Stimulated activated CD8-positive, alpha-beta memory T cell treated with anti-CD3 and anti-CD28 coated beads, Interleukin-12 subunit alpha, Interleukin-12 subunit beta, amount 100 ng/mL, for 24 hours (primary cell): Measurements from ENCODE around the gene ABHD10.

Experiments
- DNase-seq: peaks from one replicate; pipeline ENCODE4 v3.0.0-alpha.2; 2020; ENCODE audit errors: extremely low read depth

The ABHD10 gene

DNA sequence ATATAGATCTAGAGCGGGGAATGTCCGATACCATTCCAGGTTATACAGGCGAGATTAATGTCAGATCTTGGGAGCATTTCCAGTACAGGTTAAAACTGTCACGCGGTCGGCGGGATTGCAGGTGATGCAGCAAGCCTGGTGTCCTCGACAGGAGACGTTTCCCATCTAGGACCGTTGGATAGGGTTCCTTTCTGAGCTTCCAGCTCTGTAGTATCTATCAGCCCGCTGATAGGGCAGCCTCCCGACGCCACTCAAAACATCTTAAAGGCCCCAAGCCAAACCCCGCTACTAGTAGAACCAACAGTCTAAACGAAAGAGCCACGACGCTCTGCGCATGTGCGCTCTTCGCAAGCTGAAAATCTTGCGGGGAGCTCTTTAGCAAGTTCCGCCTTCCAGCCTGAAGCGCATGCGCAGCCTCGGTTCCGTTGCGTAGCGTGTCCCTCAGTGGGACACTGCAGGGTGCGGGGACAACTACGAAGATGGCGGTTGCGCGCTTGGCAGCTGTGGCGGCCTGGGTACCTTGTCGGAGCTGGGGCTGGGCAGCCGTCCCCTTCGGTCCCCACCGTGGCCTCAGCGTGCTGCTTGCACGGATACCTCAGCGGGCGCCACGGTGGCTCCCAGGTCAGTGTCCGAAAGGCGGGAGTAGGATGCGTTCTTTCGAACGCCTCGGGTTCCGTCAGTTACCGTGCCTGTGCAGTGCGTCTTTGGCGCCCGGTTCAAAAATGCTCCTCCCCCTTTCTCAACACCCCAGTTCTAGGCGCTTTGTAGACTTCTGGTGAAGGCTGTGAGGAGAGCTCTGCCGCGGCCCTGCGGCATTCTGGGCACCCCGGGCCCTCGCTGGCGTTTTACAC lies at the start of gene ABHD10:
ABHD10 (plus strand) TSS at position 444 of the 851 bp plus-strand sequence; CDS start at position 480, 36 bp downstream.
- DNase-seq = peak; percentile 96

DNA sequence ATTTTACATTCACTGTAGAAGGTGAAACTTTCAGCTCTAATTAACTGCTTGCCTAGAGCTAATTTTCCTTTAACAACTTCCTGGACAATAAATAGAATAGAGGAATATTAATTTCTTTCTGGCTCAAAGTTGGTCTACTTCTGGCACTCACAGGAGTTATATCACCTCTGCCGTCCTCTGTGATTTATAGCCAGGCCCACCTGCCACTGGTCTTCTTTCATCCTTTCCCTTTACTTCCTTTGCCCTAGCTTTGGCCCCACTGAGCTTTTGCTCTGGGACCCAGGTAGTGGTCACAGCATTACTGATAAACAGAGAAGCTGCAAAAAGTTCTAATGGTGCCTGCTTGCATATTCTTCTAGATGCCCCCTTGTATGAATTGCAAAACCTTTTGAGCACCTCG lies 49.3 kb upstream of the ABHD10 start:
- DNase-seq = no peak

DNA sequence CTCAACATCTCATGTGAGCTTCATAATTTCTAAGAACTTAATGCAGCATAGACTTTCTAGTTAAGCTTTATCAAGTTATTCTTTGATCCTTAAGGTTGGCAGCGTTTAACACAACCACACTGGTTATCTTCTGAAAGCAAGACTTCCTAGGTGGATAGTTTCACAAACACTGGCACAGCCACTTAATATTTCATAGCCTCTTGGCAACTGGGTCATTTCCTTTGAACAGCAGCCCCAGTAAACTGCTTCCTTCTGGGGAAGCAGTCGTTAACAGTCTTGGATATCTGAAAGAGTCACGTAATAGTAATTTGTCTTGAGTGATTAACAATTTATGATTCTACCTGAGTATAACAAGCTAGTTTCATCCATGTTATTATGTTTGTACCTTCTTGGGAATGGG lies 45.9 kb upstream of the ABHD10 start:
- no peak for DNase-seq

DNA sequence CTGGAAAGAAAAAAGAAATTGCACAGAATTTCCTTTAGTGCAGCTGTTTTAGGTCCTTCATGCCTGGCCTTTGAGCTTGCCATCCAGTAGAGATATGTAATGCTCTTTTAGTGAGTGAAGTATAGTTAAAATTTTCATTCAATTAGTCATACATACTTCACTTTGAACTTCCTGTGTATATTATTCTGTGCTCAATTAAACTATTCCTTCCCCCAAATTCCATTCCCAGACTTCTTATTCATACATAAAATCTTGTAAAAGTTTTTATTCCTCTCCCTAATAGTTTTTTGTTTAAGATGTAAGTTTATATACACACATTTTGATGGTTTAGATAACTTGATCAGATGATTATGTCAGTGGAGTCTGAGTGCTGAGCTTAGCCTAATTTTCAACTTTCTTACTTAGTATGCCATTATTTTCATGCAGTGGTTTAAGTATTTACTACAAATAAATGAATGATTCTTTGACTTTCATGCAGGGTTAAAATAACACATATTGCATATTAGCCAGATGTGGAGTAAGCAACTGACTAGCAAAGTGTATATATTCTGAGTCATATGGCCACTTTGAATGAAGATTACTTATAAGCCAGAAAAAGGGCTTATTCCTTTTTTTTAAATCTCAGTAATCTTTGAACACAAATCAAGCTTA lies 42.5 kb upstream of the ABHD10 start:
- DNase-seq = no peak

DNA sequence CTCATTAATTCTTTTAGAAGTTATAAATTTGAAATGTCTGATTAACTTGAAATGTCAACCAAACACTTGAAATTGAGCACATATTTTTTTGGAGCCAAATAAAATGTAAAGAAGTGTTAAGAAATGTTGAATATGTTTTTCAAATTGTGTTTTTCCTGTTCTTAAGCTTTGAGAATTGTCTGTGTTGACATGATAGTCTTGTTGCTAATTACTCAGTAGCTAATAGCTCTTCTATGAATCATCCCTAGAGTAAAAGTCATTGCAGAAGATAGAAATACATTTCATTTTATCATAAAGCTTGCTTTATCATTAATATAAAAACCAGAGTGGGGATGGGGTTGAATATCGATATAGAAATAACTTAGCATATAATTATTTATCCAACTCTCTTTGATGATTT lies 41.9 kb upstream of the ABHD10 start:
- DNase-seq = no peak

DNA sequence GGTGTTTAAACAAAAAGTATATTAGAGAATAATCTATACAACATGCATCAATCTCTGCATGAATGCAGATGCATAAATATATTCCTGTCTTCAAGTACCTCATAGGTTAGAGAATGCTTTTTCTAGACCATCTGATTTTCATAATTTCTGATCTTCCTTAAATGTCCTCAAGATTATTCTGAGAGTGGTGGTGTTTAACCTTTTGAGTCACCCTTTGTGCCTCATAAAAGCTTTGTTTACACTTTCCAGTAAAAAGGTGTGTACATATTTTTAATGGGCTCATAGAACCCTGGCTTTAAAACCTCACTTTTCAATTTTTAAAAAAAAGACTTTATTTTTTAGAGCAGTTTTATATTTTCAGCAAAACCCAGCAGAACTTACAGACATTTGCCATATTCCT lies 41.0 kb upstream of the ABHD10 start:
- DNase-seq = no peak

DNA sequence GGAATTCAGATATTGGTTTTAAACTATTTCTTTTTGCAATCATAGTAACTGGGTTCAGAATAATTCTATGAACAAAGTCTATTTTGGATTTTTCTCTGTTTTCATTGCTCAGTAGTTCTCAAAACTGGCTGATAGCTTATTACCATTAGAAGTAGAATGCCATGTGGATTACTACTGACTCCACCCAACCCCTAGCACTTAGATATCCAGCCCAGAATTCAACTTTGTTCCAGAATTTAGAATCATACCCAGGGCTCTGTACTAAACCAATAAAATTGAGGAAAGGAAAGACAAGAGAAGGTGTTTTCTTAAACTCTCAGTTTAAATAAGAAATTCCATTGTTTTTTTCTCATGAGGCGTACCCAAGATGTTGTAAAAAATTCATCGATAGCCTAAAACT lies 39.0 kb upstream of the ABHD10 start:
- no peak for DNase-seq

DNA sequence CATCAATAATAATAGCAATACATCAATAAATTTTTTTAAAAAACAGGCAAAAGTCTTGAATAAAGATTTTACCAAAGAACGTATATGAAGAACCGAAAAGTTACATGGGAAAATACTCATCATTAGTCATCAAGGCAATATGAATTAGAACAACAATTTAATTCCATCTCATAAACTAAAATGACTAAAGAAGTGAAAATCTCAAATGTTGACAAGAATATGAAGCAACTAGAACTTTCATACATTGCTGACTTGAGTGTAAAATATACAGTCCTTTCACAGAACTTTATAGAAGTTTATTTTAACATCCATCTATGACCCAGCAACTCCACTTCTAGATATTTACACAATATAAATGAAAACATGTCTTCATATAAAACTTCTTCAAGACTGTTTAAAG lies 35.3 kb upstream of the ABHD10 start:
- no peak for DNase-seq

DNA sequence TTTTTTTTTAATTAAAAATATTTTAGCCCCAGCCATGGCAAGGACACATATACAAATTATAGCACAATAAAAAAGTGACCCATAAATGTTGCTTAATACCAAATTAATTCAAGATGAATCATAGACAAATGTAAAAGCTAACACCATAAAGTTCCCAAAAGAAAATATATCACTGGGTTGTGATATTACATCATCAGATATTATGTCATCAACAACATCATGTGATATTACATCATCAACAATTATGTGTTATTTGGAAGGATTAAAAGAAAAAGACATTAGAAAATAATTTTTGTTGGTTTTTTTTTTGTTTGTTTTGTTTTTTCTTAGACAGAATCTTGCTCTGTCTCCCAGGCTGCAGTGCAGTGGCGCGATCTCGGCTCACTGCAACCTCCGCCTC lies 34.5 kb upstream of the ABHD10 start:
- no peak for DNase-seq

DNA sequence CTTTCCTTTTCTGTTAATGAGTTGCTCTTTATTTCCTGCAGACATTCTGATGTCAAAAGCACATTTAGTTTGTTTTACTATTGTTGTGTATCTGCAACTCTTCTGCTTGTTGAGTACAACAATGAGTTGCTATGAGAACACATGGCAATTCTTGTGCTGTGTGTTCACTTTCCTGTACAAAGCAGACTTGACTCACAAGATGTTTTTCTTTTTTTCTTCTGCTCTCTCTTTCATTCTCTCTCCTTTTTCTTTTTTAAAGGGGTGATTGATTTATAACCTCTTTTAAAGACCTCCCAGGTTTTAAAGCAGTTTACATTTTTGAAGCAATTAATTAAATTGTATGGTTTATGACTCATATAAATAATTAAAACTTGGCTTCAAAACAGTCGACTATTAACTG lies 31.6 kb upstream of the ABHD10 start:
- DNase-seq = no peak

DNA sequence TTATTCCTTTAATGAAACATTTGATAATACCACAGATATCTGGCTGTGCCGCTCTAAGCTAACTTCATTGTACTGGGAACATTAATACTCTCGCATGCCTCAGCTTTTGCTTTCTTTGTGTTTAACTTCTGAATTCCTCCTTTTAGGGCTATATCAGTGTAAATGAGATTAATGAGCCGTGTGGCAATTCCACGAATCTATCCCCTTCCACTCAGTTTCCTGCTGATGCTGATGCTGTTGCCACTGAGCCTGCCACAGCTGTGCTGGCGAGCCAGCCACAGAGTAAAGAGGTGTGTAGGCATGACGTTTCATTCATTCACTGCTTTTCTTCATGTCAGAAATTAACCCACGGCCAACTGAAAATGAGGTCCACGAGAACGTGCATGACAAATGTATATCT lies 30.0 kb upstream of the ABHD10 start:
- DNase-seq = no peak

DNA sequence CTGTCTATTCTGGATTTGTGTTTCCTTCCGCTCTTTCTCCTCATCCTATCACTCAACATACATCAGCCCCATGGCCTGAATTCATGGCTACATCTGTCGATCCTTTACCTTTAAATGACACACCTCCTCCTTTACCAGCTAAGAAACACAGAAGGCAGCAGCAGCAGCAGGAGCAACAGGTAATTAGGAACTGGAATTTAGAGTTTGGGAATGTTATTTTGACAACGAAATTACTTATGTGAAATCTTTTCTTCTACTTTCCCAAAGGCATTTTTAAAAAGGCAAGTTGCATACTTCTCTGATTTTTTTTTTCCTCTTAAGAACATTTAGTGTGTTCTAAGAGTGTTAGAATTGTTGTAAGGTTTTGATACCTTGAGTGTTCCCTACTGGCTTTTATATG lies 29.1 kb upstream of the ABHD10 start:
- DNase-seq = no peak

DNA sequence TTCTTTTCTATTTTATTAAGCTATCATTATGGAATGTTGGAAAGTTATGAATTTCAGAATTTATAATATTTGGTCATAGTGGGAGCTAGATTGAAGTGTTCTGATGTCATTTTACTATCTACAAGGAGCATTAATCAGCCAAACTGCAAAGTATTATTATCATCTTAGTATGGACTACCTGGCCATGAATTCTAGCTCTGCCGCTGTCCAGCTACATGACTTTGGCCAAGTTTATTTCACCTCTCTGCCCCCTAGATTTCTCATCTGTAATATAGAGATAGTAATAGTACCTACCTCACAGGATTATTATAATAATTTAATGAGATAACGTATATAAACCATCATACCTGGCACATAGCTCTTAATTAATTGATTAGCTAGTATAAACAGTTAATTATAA lies 27.8 kb upstream of the ABHD10 start:
- no peak for DNase-seq

DNA sequence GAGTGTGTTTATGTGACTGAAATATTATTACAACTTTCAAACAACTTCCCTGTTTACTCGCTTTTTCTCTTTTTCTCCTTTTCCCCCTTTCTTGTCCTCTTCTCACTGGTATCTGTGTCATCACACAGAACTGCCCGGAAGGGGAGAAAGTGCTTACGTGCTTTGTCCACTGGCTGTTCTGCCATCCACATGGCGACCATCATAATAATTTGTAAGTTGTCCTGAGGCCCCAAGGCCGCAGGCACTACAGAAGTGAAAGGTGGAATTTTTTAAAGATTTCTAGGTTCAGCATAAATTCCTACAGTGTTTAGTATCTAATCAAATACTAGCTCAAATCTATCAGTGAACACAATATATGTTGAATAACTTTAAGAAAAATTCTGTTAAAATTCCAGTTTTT lies 26.7 kb upstream of the ABHD10 start:
- no peak for DNase-seq

DNA sequence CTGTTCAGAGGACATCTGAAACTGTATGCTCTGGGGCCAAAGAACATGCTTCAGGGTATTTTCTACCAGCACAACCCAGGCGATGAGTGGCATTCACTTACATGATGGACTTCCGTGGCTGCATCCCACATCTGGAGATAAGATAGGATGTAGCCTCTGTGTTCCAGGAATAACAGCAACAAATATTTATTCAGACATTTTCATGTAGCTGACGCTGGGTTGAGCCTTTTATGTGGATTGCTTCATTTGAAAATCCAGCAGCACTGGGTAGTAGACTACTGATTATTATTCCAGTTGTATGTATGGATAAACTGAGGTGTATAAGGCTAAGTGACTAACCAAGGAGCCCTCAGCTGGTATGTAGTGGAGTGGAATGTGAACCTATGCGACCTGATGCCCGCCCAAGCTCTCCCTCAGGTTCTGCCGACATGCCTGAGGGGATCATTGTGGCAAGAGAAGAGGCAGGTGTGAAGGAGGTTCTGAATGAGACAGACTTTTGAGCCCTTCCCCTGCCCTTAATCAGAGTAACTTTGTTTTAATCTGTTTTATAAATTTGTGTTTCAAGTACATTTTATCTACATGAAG lies 25.9 kb upstream of the ABHD10 start:
- DNase-seq = no peak

DNA sequence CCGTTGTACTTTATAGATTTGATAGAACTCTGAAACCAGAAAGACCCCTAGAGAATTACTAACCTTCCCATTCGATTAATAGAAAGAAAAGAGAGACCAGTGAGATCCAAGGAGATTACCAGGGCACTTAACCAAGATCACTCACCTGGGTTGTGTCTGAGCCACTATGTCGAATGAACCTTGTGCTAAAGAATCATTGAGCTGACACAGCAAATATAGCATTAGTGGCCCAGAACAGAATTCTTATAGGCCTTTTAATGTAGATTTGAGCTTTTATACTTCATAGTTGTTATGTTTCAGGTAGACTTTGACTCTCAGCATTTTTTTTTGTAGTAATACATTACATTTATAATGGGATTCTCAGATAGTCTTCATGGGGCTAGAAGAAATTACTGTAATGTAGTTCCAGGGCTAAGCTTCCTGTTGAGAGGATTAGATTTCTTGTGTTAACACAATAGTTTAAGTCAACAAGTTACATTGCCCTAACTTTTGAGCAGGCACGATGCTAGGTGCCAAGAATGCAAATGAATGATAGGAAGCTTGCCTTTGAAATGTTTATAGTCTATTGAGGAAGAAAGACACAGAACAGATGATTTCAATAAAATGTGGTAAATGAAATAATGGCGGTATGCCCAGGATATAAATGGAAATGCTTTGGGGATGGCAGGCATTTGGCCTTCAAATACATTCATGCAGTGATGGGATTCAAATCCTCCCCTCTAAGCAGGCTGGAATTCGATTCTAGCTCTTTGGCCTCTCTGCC lies 24.4 kb upstream of the ABHD10 start:
- DNase-seq = no peak

DNA sequence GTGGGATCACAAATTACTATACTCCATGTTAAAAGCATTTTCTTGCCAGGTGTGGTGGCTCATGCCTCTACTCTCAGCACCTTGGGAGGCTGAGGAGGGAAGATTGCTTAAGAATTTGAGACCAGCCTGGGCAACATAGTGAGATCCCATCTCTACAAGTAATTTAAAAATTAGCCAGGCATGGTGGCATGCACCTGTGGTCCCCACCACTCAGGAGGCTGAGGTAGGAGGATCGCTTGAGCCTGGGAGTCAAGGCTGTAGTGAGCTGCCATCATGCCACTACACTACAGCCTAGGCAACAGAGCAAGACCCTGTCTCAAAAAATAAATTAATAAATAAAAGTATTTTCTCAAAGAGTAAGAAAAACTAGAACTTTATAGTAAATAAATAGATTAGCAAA lies 22.9 kb upstream of the ABHD10 start:
- no peak for DNase-seq

DNA sequence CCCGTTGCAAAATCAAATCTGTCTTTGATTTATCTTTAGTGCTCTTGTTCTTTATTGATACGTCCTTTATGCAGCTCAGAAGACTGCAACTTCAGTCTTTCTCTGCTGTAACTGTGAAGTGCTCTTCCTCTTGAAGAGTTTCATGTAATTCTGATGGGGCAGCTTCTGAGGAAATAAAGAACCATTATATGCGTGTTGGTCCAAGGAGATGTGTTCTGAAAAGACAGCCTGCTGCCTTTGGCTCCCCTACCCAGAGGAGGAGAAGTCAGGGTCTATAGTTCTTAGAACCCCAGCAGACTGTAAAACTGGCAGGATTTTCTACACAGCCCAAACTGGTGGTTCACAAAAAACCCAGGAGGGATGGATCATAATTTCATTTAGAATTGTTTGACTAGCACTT lies 22.4 kb upstream of the ABHD10 start:
- no peak for DNase-seq

DNA sequence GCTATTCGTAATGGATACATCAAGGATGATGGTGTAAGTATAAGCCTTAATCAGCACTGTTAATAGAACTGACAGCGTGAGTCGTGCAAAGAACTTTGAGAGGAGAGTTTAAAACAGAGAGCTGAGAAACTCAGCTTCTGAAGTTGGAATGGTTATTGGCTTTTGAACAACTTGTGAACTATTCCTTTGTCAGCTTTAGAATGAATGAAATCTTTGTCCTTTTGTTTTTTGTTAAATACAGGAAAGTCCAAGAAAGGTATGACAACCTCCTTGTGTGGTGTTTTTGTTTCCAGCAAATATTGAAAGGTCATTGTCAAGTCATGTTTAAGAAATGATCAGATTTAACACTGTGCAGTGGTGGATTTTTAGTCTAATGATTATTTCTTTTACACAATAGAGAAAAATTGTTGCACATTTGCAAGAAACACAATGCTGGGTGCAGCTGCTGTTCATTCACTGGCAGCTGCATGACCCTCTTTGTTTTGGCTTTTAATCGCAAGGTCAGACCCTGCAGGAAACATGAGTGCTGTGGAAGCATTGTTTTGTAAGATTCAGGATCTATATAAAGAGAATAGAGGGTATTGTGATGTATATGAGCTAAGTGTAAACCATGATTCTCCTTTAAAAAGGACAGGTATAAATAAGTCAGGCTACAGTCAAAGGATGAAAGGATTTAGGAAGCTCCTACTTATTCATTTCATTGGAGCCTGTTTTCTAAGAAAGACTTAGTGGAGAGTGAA lies 21.7 kb upstream of the ABHD10 start:
- DNase-seq = no peak

DNA sequence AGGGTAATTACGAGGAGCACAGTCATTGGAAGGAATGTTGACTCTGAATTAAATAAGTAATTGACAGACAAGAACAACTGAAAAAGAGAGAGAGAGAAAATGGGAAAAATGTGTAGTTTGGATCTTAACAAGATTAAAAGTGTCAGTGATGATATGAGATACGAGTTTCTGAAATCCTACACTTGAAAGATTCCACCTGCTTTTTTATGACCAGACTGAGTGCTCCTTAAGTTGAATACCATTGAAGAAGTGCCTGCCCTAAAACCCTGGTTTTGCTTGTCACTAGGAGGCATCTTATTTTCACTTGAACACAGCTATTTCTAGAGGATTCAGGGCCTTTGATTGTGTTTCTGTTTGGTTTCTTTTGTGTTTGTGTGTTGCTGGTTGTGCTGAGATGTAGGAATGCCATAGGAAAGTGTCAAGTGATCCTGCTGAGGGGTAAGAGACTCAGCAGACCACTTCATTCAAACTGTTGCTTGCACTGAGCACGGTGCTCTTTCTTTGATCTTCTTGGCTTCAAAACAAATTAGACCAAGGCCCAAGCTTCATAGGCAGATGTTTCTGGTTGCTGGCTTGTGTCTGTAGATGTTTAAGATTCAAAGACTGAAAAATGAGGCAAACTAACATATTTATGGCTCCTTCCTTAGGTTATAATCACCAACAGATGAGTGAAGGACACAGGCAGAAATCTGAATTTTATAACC lies 17.2 kb upstream of the ABHD10 start:
- no peak for DNase-seq

DNA sequence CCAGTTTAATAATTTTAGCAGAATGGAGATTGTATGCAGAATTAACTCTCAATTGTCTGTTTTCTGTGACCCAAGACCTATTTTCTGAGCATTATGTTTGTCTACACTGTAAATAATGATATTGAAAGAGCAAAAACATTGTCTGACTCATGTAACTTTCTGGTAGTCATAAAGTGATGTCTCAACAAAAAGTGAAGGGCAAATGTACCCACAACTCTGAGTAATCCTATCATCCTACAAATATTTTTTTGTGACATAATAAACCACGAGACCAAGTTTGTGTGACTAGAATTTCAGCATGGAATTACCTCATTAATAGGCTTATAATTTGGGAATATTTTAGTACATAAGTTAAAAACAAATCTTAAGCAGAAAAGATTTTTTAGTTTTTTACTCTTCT lies 15.4 kb upstream of the ABHD10 start:
- DNase-seq = no peak
